ENCODE measurements around the gene RBMS3.

- TF ChIP-seq CTCF (conservative IDR thresholded peaks at IDR 0.05 in 1 of 2, IDR thresholded peaks at IDR 0.05 in 1 of 2; ENCODE audit: low read depth in 1 of 2, low read length in 2 of 2) (no peak), EZH2 (IDR thresholded peaks at IDR 0.05; ENCODE audit: low read length, missing control alignments) (no peak)
These were observed 75.2 kb downstream of the RBMS3 start for GRCh38 chr3:29356062-29356461.
